Endodermal cell (in vitro differentiated cells): ENCODE data around the gene GBP7. TPM values are rescaled to one million over a fixed set of nuclear protein-coding genes. Genes with fewer than 3 reads are reported as not detected.

Source experiments
- DNase-seq: peaks from one replicate; pipeline ENCODE4 v3.0.0-alpha.2; 2017
- H3K27ac ChIP-seq: 2 replicates; pipeline ENCODE4 v1.5.1; 2013; ENCODE audit warnings: mild to moderate bottlenecking, low read depth, low read length, moderate library complexity
- H3K27me3 ChIP-seq: 2 replicates; pipeline ENCODE4 v1.6.1; 2013; ENCODE audit warnings: mild to moderate bottlenecking, low read length, moderate library complexity; ENCODE audit not compliant: insufficient read depth, control insufficient read depth, poor library complexity, severe bottlenecking
- H3K36me3 ChIP-seq: 2 replicates; pipeline ENCODE4 v1.7.0; 2013; ENCODE audit warnings: mild to moderate bottlenecking, low read length, moderate library complexity; ENCODE audit not compliant: control insufficient read depth, insufficient read depth
- H3K4me1 ChIP-seq: one replicate; pipeline ENCODE4 v1.7.0; 2013; ENCODE audit warnings: low read length; ENCODE audit not compliant: control insufficient read depth, insufficient read depth
- H3K4me3 ChIP-seq: 2 replicates; pipeline ENCODE4 v1.5.1; 2013; ENCODE audit warnings: mild to moderate bottlenecking, low read length, moderate library complexity
- H3K9ac ChIP-seq: 2 replicates; pipeline ENCODE4 v1.6.1; 2013; ENCODE audit warnings: mild to moderate bottlenecking, low read length, moderate library complexity; ENCODE audit not compliant: poor library complexity, severe bottlenecking; ENCODE audit errors: extremely low read depth
- H3K9me3 ChIP-seq: 2 replicates; pipeline ENCODE4 v1.6.1; 2013; ENCODE audit warnings: mild to moderate bottlenecking, low read length, moderate library complexity; ENCODE audit not compliant: control insufficient read depth
- H3K27ac Mint-ChIP-seq: 2 replicates; pipeline ENCODE4 v1.8.0; 2020; ENCODE audit warnings: mixed read lengths
- H3K27me3 Mint-ChIP-seq: 2 replicates; pipeline ENCODE4 v1.8.0; 2021; ENCODE audit warnings: mild to moderate bottlenecking, mixed read lengths; ENCODE audit not compliant: insufficient read depth
- H3K36me3 Mint-ChIP-seq: 2 replicates; pipeline ENCODE4 v1.8.0; 2020; ENCODE audit warnings: low read depth, mixed read lengths
- H3K4me1 Mint-ChIP-seq: 2 replicates; pipeline ENCODE4 v1.8.0; 2020; ENCODE audit warnings: mixed read lengths
- H3K4me3 Mint-ChIP-seq: 2 replicates; pipeline ENCODE4 v1.8.0; 2020; ENCODE audit warnings: mild to moderate bottlenecking, moderate library complexity, mixed read lengths
- H3K9me3 Mint-ChIP-seq: 2 replicates; pipeline ENCODE4 v1.8.0; 2020; ENCODE audit warnings: mild to moderate bottlenecking, mixed read lengths
- CTCF ChIP-seq: fragments of 200-600 bp; sonication (generic); conservative IDR thresholded peaks from 2 replicates; pipeline ENCODE4 v1.5.0; 2021; ENCODE audit warnings: antibody characterized with exemption, mild to moderate bottlenecking
- WGBS, 2 experiments: methylation state at CpG; one replicate each; pipeline versions ENCODE4 v1.1.5 to v1.1.7; 2013; ENCODE audit warnings: missing lambda C conversion rate in 2 of 2, mixed read lengths in 1 of 2; ENCODE audit not compliant: insufficient coverage in 1 of 2, insufficient read length in 1 of 2; 5-methylcytosine and 5-hydroxymethylcytosine counted together
- total RNA-seq, 2 donors: library from RNA; stranded (reverse); fragmentation: NEBNext Ultra II Directional in 1 of 2; extraction: Animal tissue kit (Norgen Biotek cat#: 25700) in 1 of 2; gene quantifications; 2 replicates in 1 of 2; 3 replicates in 1 of 2; pipeline ENCODE4 v1.2.1, GENCODE V29; 2021

The GBP7 gene
- total RNA-seq, 2 donors from 2014 or later: not detected

- Mint-ChIP-seq H3K27ac (no peak overlapping the region), H3K27me3 (no peaks in the 10 kb centered on the region), H3K4me1 (no peaks in the 10 kb centered on the region), H3K36me3 (no peaks in the 10 kb centered on the region), H3K4me3 (no peak overlapping the region), H3K9me3 (peaks cover 5% of the 10 kb centered on the region)
- TF ChIP-seq CTCF: no peak
- 92% methylated on average over 5 of the region's 5 CpGs; no CpG with 5 or more reads in 1 of the 2 experiments for WGBS, 2 experiments
- DNase-seq: no peak
- Histone ChIP-seq H3K4me3 (no peak overlapping the region), H3K4me1 (no peaks in the 10 kb centered on the region), H3K9me3 (no peaks in the 10 kb centered on the region), H3K36me3 (no peaks in the 10 kb centered on the region), H3K27me3 (no peaks in the 10 kb centered on the region), H3K9ac (no peak overlapping the region), H3K27ac (no peak overlapping the region)
These were observed 10.0 kb downstream of the GBP7 start for GRCh38 chr1:89165811-89166210.

GRCh38 chr1:89151047-89151446 lies 24.8 kb downstream of the GBP7 start:
- Histone ChIP-seq H3K27me3 (no peaks in the 10 kb centered on the region), H3K9ac (no peak overlapping the region), H3K4me1 (no peaks in the 10 kb centered on the region), H3K36me3 (no peaks in the 10 kb centered on the region), H3K4me3 (no peak overlapping the region), H3K9me3 (no peaks in the 10 kb centered on the region), H3K27ac (no peak overlapping the region)
- peaks cover under 1% of the 10 kb centered on the region for H3K4me1 Mint-ChIP-seq
- WGBS, 2 experiments: 100% methylated on average over 1 of the region's 1 CpG; no CpG with 5 or more reads in 1 of the 2 experiments
- peaks cover 9% of the 10 kb centered on the region for H3K9me3 Mint-ChIP-seq
- no peak for TF ChIP-seq CTCF
- no peak for DNase-seq
- no peaks in the 10 kb centered on the region for H3K27me3 Mint-ChIP-seq
- no peaks in the 10 kb centered on the region for H3K36me3 Mint-ChIP-seq
- no peak overlapping the region for H3K4me3 Mint-ChIP-seq
- no peak overlapping the region for H3K27ac Mint-ChIP-seq

GRCh38 chr1:89149976-89150375 lies 25.8 kb downstream of the GBP7 start:
- H3K36me3 Mint-ChIP-seq: no peaks in the 10 kb centered on the region
- H3K4me1 ChIP-seq: no peaks in the 10 kb centered on the region
- H3K9me3 Mint-ChIP-seq: no peaks in the 10 kb centered on the region
- H3K9ac ChIP-seq: no peak overlapping the region
- H3K27me3 Mint-ChIP-seq: no peaks in the 10 kb centered on the region
- no peaks in the 10 kb centered on the region for H3K27me3 ChIP-seq
- no peaks in the 10 kb centered on the region for H3K9me3 ChIP-seq
- no peak for DNase-seq
- TF ChIP-seq CTCF: no peak
- no peak overlapping the region for H3K27ac Mint-ChIP-seq
- 95 to 100% methylated on average over 2 to 3 of the region's 3 CpGs for WGBS, 2 experiments
- H3K4me3 ChIP-seq: no peak overlapping the region
- H3K4me3 Mint-ChIP-seq: no peak overlapping the region
- no peaks in the 10 kb centered on the region for H3K4me1 Mint-ChIP-seq
- no peaks in the 10 kb centered on the region for H3K36me3 ChIP-seq
- H3K27ac ChIP-seq: no peak overlapping the region
